LNCaP clone FGC (cell line): Measurements from ENCODE around the gene KIF4B.

Experiments used
- DNase-seq: peaks from one replicate; pipeline ENCODE4 v3.0.0-alpha.2; 2011; ENCODE audit warnings: low read depth
- H3K4me3 ChIP-seq: 2 replicates; pipeline ENCODE4 v1.5.1; 2011; ENCODE audit warnings: mild to moderate bottlenecking, low read depth, low read length, control low read depth
- TF ChIP-seq, protein P1 (sequence below): IDR thresholded peaks from 2 replicates; pipeline ENCODE4 v1.5.1; 2012; ENCODE audit warnings: mild to moderate bottlenecking; ENCODE audit not compliant: control insufficient read depth, insufficient read depth; ENCODE audit errors: extremely low read depth

Gene KIF4B, protein sequence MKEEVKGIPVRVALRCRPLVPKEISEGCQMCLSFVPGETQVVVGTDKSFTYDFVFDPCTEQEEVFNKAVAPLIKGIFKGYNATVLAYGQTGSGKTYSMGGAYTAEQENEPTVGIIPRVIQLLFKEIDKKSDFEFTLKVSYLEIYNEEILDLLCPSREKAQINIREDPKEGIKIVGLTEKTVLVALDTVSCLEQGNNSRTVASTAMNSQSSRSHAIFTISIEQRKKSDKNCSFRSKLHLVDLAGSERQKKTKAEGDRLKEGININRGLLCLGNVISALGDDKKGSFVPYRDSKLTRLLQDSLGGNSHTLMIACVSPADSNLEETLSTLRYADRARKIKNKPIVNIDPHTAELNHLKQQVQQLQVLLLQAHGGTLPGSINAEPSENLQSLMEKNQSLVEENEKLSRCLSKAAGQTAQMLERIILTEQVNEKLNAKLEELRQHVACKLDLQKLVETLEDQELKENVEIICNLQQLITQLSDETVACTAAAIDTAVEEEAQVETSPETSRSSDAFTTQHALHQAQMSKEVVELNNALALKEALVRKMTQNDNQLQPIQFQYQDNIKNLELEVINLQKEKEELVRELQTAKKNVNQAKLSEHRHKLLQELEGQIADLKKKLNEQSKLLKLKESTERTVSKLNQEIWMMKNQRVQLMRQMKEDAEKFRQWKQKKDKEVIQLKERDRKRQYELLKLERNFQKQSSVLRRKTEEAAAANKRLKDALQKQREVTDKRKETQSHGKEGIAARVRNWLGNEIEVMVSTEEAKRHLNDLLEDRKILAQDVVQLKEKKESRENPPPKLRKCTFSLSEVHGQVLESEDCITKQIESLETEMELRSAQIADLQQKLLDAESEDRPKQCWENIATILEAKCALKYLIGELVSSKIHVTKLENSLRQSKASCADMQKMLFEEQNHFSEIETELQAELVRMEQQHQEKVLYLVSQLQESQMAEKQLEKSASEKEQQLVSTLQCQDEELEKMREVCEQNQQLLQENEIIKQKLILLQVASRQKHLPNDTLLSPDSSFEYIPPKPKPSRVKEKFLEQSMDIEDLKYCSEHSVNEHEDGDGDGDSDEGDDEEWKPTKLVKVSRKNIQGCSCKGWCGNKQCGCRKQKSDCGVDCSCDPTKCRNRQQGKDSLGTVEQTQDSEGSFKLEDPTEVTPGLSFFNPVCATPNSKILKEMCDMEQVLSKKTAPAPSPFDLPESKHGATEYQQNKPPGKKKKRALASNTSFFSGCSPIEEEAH

DNA sequence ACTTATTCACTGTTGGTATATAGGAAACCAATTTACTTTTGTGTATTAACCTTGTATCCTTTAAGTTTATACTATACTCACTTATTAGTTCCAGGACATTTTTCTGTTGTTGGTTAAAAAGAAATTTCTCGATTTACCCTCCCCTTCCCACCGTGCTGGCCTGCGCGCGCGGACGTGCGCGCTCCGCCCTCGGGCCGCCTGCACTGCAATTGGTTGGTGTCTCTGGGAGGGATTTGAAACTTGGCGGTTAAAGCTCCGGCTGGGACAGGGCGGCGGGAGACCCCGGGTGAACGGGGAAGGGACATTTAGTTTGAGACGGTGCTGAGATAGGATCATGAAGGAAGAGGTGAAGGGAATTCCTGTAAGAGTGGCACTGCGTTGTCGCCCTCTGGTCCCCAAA lies at the start of gene KIF4B:
KIF4B (plus strand) TSS at position 230 of the 400 bp plus-strand sequence; CDS start at position 335, 105 bp downstream.
- H3K4me3 ChIP-seq, result peak within 1 kb of the TSS; percentile 23; the same call in 1 of the 2 replicates
- no peak for DNase-seq
- TF ChIP-seq, protein P1, sequence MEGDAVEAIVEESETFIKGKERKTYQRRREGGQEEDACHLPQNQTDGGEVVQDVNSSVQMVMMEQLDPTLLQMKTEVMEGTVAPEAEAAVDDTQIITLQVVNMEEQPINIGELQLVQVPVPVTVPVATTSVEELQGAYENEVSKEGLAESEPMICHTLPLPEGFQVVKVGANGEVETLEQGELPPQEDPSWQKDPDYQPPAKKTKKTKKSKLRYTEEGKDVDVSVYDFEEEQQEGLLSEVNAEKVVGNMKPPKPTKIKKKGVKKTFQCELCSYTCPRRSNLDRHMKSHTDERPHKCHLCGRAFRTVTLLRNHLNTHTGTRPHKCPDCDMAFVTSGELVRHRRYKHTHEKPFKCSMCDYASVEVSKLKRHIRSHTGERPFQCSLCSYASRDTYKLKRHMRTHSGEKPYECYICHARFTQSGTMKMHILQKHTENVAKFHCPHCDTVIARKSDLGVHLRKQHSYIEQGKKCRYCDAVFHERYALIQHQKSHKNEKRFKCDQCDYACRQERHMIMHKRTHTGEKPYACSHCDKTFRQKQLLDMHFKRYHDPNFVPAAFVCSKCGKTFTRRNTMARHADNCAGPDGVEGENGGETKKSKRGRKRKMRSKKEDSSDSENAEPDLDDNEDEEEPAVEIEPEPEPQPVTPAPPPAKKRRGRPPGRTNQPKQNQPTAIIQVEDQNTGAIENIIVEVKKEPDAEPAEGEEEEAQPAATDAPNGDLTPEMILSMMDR, result no peak

DNA sequence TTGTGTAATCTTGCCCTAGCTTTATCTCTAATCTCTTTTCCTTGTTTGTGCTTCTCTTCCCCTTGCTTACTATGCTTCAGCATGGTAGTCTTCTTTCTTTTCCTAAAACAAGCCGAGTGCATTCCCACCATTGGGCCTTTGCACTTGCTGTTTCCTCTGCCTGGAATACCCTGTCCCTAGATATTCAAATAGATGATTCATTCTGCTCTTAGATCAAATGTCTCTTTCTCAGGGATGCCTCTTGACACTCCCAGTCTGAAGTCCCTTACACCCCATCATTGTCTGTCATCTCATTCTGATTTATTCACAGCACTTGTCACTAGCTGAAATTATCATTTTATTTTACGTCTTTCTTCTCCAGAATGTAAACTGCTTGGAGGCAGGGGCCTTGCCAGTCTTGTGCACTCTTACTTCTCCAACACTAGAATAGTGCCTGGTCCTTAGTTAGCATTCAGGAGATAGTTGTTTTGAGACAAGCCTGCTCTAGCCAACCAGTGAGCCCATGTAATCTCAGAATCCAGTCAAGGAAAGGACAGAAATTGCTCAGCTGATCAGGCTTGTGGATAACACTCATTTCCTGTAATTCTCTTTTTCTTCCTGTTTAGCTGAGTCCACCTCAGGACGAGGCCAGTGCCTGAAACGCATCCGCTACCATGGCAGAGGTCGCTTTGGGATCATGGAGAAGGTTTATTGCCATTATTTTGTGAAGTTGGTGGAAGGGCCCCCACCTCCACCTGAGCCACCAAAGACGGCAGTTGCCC lies 47.3 kb upstream of the KIF4B start:
- TF ChIP-seq, protein P1, result no peak
- no peak for DNase-seq
- H3K4me3 ChIP-seq, result no peak overlapping the region

DNA sequence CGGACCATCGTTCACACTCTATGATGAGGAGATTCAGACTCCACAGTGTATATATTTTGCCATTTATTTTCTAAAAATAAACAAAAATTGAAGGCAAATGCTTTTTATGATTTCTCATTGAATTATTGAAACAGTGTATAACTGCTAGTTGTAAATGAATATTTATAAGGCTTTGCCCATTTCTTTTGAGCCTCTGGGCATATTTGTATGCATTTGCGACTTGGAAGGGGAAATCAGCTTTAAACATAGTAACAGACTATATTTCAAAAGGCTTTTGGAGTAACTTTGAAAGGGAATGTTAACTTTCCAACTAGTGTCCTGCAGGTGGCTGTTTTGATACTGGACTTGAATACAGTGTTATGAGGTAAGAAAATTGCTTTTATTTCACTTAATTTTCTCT lies 46.7 kb upstream of the KIF4B start:
- no peak for DNase-seq
- no peak overlapping the region for H3K4me3 ChIP-seq
- TF ChIP-seq, protein P1, result no peak

DNA sequence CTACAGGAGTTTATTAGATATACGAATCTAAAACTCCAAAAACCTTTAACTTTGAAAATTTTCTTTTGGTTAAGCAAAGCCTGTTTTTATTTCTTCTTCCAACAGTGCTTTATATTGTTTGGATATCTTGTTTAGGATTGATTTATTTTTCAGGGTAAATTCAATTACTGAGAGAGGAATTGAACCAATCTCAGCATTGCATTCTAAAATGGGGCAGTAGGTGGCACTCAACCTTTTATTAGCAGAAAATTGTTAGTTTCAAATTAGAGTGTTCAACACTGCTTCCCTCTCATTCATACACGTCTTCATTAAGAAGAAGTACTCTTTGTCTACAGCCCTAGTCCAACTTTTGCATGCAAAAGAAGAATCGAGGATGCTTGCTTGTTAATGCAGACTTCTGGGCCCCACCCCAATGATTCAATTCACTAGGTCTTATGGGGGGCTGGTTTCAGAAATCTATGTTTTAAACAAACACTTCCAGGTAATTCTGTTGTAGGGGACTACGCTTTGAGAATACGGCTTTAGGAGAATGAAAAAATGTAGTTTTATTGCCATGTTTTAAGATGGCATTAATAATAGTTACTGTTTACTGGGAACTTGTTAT lies 46.0 kb upstream of the KIF4B start:
- TF ChIP-seq, protein P1, result peak; percentile 71
- no peak overlapping the region for H3K4me3 ChIP-seq
- DNase-seq, result no peak

DNA sequence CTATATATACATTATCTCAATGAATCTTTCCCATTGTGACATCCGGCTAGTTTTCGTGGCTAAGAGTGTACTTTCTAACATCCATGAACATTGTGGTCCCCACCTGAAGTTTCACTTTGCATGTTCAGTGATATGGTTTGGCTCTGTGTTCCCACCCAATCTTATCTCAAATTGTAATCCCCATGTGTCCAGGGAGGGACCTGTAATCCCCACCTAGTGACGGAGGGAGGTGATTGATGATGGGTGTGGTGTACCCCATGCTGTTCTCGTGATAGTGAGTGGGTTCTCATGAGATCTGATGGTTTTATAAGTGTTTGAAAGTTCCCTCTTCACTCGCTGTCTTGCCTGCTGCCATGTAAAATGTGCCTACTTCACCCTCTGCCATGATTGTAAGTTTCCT lies 44.6 kb upstream of the KIF4B start:
- no peak overlapping the region for H3K4me3 ChIP-seq
- TF ChIP-seq, protein P1, result no peak
- no peak for DNase-seq
